GM06990 (cell line): ENCODE results near the gene TBRG4.

ENCODE experiments used
- DNase-seq: peaks from one replicate; pipeline ENCODE4 v3.0.0-alpha.2; 2011; ENCODE audit not compliant: insufficient read length; ENCODE audit errors: extremely low read depth
- H3K27me3 ChIP-seq: replicated peaks from 2 replicates; pipeline ENCODE4 v1.6.0; 2011; ENCODE audit warnings: low read length; ENCODE audit not compliant: control insufficient read depth, insufficient read depth
- H3K36me3 ChIP-seq: 2 replicates; pipeline ENCODE4 v1.5.1; 2011; ENCODE audit warnings: low read length; ENCODE audit not compliant: control insufficient read depth, insufficient read depth
- H3K4me3 ChIP-seq: replicated peaks from 2 replicates; pipeline ENCODE4 v1.5.1; 2011; ENCODE audit warnings: low read depth, mild to moderate bottlenecking, control low read depth, low read length
- TF ChIP-seq, protein P1 (sequence below): IDR thresholded peaks from 2 replicates; pipeline ENCODE4 v1.5.1; 2011; ENCODE audit warnings: low read length, control low read depth, mild to moderate bottlenecking, inconsistent platforms; ENCODE audit not compliant: insufficient read depth, poor library complexity, severe bottlenecking

Gene TBRG4

DNA sequence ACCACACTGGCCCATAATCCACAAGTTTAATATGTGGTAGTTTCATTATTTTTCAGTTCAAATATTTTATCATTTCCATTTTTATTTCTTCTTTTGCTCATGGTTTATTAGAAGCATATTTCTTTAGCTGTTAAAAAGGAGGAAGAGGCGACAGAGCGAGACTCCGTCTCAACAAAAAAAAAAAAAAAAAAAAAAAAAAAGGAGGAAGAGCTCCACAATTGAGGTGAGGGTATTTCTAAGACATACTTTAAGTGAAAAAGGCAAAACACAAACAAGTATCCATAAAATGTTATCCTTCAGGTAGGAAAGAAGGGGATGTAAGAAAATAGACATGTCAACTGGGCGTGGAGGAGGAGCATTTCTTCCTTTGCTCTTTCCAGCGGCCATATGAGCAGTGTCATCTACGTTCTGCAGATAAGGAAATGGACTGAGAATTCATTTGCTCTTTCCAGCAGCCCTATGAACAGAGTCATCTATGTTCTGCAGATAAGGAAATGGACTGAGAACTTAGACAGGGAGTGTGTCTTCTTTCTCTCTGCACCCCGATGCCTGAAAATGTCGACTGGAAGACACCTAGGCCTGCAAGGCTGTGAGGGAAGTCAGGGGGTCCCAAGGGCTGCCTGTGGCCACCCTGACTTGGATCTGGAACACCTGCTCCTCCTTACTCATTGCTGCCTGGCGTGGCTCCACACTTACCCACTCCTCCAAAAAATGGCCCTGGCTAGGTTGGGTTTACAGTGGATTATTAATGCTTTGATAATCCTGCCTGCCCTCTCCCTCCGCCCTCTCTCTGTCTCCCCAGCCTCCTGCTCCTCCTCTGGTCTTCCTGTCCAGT lies 27.2 kb upstream of the TBRG4 start:
- no peak for DNase-seq
- H3K36me3 ChIP-seq: no peaks in the 10 kb centered on the region
- no peaks in the 10 kb centered on the region for H3K27me3 ChIP-seq
- H3K4me3 ChIP-seq: no peak overlapping the region
- TF ChIP-seq, protein P1, sequence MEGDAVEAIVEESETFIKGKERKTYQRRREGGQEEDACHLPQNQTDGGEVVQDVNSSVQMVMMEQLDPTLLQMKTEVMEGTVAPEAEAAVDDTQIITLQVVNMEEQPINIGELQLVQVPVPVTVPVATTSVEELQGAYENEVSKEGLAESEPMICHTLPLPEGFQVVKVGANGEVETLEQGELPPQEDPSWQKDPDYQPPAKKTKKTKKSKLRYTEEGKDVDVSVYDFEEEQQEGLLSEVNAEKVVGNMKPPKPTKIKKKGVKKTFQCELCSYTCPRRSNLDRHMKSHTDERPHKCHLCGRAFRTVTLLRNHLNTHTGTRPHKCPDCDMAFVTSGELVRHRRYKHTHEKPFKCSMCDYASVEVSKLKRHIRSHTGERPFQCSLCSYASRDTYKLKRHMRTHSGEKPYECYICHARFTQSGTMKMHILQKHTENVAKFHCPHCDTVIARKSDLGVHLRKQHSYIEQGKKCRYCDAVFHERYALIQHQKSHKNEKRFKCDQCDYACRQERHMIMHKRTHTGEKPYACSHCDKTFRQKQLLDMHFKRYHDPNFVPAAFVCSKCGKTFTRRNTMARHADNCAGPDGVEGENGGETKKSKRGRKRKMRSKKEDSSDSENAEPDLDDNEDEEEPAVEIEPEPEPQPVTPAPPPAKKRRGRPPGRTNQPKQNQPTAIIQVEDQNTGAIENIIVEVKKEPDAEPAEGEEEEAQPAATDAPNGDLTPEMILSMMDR: no peak

DNA sequence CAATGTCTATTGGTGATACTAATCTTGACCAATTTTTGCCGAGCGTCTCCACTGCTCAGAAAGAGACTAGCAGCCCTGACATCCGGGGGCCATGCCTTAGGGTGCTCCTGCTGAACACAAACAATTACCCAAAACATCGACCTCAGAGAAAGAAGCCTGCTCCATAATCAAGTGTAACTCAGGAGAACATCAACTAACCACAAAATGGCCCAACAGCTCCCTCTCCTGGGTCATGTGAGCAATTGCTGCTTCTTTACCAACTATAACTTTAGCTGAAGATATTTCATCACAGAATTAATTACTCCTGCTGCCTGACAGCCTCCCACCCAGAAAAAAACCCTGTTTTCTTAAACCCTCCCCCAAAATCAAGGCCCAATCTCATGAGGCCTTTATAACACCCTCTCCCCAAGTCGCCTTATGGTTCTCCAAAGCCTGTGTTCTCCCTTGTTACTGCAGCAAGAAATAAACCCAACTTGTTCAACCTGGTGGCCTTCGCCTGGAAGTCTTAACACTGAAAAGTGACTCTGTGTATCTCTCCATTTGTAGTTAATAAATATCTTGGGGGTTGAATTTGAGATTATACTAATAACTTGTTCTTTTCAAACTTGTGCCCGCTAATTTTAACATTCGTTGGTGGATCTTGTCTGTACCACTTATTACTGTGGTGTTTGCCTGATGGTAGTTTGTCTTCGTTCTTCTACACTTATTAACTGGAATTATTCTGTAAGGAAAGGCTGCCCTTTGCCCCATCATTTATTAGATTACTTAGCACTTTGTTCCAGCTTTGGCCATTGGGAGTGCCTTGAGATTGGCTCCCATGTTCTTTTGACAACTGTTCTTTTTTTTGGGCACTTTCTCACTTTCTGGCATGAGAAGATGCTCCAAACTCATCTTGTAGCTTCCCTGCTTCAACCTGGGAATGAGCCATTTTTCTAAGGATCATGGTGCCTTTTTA lies 24.9 kb upstream of the TBRG4 start:
- Histone ChIP-seq H3K4me3 (no peak overlapping the region), H3K36me3 (no peaks in the 10 kb centered on the region), H3K27me3 (no peaks in the 10 kb centered on the region)
- no peak for DNase-seq
- TF ChIP-seq, protein P1: peak; percentile 79

DNA sequence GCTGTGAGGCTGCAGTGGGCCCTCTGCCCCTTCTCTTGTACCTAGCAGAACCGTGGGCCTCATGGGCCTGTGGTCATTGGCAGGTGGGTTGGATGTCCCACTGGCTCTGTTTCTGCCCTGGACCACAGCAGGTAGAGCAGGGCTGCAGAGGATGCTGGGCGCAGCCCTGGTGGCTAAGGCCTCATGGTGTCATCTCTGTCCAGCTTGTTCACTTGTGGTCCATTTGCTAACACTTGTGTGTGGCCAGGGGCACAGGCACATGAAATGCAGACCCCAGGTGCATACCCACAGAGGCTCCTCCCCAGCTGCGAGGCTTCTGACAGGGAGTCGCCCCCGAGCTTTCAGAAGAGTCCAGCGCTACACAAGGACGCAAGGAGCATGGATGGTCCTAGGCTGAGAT lies 22.4 kb upstream of the TBRG4 start:
- DNase-seq: no peak
- no peaks in the 10 kb centered on the region for H3K27me3 ChIP-seq
- H3K4me3 ChIP-seq: no peak overlapping the region
- TF ChIP-seq, protein P1: no peak
- no peaks in the 10 kb centered on the region for H3K36me3 ChIP-seq

DNA sequence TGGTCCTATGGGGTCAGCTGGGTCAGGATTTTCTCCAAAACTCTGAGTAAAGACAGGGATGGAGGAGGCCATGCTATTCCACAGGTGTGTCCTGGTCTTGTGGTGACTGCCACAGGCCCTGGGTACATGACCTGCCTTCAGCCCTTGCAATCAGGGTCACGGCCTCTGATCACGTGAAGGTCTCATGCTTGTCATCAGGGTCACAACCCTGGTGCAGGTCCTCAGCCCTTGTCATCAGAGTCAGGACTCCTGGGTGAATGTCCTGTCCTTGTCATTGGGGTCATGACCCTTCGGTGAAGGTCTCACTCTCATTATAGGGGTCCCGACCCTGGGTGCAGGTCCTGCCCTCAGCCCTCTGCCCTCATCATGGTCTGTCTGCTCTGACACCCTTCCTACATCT lies 21.9 kb upstream of the TBRG4 start:
- Histone ChIP-seq H3K27me3 (no peaks in the 10 kb centered on the region), H3K36me3 (no peaks in the 10 kb centered on the region), H3K4me3 (no peak overlapping the region)
- DNase-seq: no peak
- TF ChIP-seq, protein P1: no peak

DNA sequence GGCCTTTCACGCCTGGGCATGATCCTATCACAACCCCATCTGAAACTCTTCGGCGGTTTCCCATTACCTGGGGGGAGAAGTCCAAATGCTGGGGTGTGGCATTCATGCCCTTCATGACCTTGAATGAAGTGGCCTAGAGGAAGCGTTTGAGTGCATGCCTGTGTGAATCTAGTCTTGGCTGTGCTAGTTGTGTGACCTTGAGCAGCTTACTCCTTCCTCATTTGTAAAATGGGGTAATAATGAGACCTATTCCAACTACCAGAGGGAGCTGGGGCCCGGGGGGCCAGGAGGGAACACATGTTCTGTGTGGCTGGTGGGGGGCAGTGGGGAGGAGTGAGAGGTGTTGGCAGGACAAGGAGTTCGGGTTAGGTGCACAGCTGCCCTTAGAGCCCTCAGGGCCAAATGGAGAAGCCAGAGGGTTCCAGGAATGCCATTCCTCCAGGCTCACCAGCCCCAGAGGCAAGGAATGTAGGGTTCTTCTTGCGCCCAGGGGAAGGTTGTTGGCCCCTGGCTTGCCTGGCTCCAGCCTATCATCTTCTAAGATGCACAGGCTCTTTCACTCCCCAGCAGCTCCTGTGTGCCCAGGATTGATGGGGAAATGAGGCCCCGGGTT lies 21.3 kb upstream of the TBRG4 start:
- H3K27me3 ChIP-seq: no peaks in the 10 kb centered on the region
- no peaks in the 10 kb centered on the region for H3K36me3 ChIP-seq
- TF ChIP-seq, protein P1: no peak
- H3K4me3 ChIP-seq: no peak overlapping the region
- DNase-seq: no peak
